Measurements from ENCODE around the gene DNAAF6.
"Not testable (repeated sequence)": the region's sequence is repeated elsewhere in the genome, so short reads cannot be mapped to it uniquely, and the experiment has no call there.

The DNAAF6 gene

GRCh38 chrX:107171369-107172102, 34.9 kb upstream of the DNAAF6 start:
- TF ChIP-seq CTCF (IDR thresholded peaks at IDR 0.05): no peak
- H3K27me3 ChIP-seq: no peaks in the 10 kb centered on the region
- H3K4me1 ChIP-seq (ENCODE audit: control insufficient read depth in 1 of 2, insufficient read depth in 1 of 2, low read depth in 1 of 2, low read length in 1 of 2): no peaks in the 10 kb centered on the region
- no peak overlapping the region for H3K4me3 ChIP-seq (ENCODE audit: low read depth in 1 of 2, low read length in 1 of 2)
- H3K9me3 ChIP-seq: no peaks in the 10 kb centered on the region
- no peak overlapping the region for H3K27ac ChIP-seq
- H3K36me3 ChIP-seq: no peaks in the 10 kb centered on the region

- no peak for TF ChIP-seq CTCF (IDR thresholded peaks at IDR 0.05)
- no peak overlapping the region for H3K4me3 ChIP-seq (ENCODE audit: low read depth in 1 of 2, low read length in 1 of 2)
- H3K36me3 ChIP-seq: no peaks in the 10 kb centered on the region
- H3K27ac ChIP-seq: no peak overlapping the region
- H3K4me1 ChIP-seq (ENCODE audit: control insufficient read depth in 1 of 2, insufficient read depth in 1 of 2, low read depth in 1 of 2, low read length in 1 of 2): no peaks in the 10 kb centered on the region
- H3K27me3 ChIP-seq: no peaks in the 10 kb centered on the region
- no peaks in the 10 kb centered on the region for H3K9me3 ChIP-seq
These were observed 9.1 kb upstream of the DNAAF6 start for GRCh38 chrX:107197319-107197718.

GRCh38 chrX:107198074-107198473, 8.3 kb upstream of the DNAAF6 start:
- not testable (repeated sequence) for H3K4me3 ChIP-seq (ENCODE audit: low read depth in 1 of 2, low read length in 1 of 2); H3K27me3 ChIP-seq; H3K27ac ChIP-seq; H3K9me3 ChIP-seq; H3K4me1 ChIP-seq (ENCODE audit: control insufficient read depth in 1 of 2, insufficient read depth in 1 of 2, low read depth in 1 of 2, low read length in 1 of 2); H3K36me3 ChIP-seq

- Histone ChIP-seq H3K27me3 (no peaks in the 10 kb centered on the region), H3K9me3 (no peaks in the 10 kb centered on the region), H3K27ac (no peak overlapping the region), H3K4me3 (ENCODE audit: low read depth in 1 of 2, low read length in 1 of 2) (no peak overlapping the region), H3K4me1 (ENCODE audit: control insufficient read depth in 1 of 2, insufficient read depth in 1 of 2, low read depth in 1 of 2, low read length in 1 of 2) (no peaks in the 10 kb centered on the region), H3K36me3 (no peaks in the 10 kb centered on the region)
- no peak for TF ChIP-seq CTCF (IDR thresholded peaks at IDR 0.05)
These were observed 6.9 kb upstream of the DNAAF6 start for GRCh38 chrX:107199491-107199890.

GRCh38 chrX:107204068-107204605, 2.3 kb upstream of the DNAAF6 start:
- Histone ChIP-seq H3K4me3 (ENCODE audit: low read depth in 1 of 2, low read length in 1 of 2) (no peak overlapping the region), H3K27ac (no peak overlapping the region), H3K36me3 (no peaks in the 10 kb centered on the region), H3K4me1 (ENCODE audit: control insufficient read depth in 1 of 2, insufficient read depth in 1 of 2, low read depth in 1 of 2, low read length in 1 of 2) (peaks cover 0 to 4% of the 10 kb centered on the region in 2 experiments), H3K27me3 (peaks cover 30% of the 10 kb centered on the region), H3K9me3 (no peaks in the 10 kb centered on the region)
- TF ChIP-seq CTCF (IDR thresholded peaks at IDR 0.05): no peak

- H3K4me3 ChIP-seq (ENCODE audit: low read depth in 1 of 2, low read length in 1 of 2): no peak overlapping the region
- TF ChIP-seq CTCF (IDR thresholded peaks at IDR 0.05): no peak
- H3K4me1 ChIP-seq (ENCODE audit: control insufficient read depth in 1 of 2, insufficient read depth in 1 of 2, low read depth in 1 of 2, low read length in 1 of 2): peaks cover 0 to 4% of the 10 kb centered on the region in 2 experiments
- H3K27ac ChIP-seq: no peak overlapping the region
- H3K9me3 ChIP-seq: no peaks in the 10 kb centered on the region
- H3K36me3 ChIP-seq: no peaks in the 10 kb centered on the region
- peaks cover 30% of the 10 kb centered on the region for H3K27me3 ChIP-seq
These were observed 270 bp downstream of the DNAAF6 start for GRCh38 chrX:107206697-107207065.
